ENCODE measurements around the gene MORC3. TPM values are rescaled to one million over a fixed set of nuclear protein-coding genes. Genes with fewer than 3 reads are reported as not detected.
A peak's percentile ranks its signal among the peaks of the same experiment; 100 is the strongest.
"Not testable (repeated sequence)": the region's sequence is repeated elsewhere in the genome, so short reads cannot be mapped to it uniquely, and the experiment has no call there.

The MORC3 gene
- total RNA-seq, 2 experiments from 2014 or later: 23.0 to 34.3 TPM

- not testable (repeated sequence) for BruUV-seq (replicated peaks); H3K4me3 ChIP-seq (ENCODE audit: low read depth, low read length, poor library complexity, severe bottlenecking)
Observed at GRCh38 chr21:36316045-36316444, 4.0 kb upstream of the MORC3 start.

GRCh38 chr21:36316872-36317484 lies 3.0 kb upstream of the MORC3 start:
- H4K20me1 ChIP-seq (ENCODE audit: insufficient read depth, low read length): peaks cover 11% of the 10 kb centered on the region; the same call in 1 of the 2 replicates
- H3K27ac ChIP-seq (ENCODE audit: low read depth, low read length, poor library complexity, severe bottlenecking): no peak overlapping the region
- peaks cover 17% of the 10 kb centered on the region for H3K79me2 ChIP-seq (ENCODE audit: insufficient read depth, low read depth, low read length)
- H3K4me3 ChIP-seq (ENCODE audit: low read depth, low read length, poor library complexity, severe bottlenecking): no peak overlapping the region
- ChIA-PET POLR2A (interaction anchor here (0.6 to 9.6 kb wide), 4 partner anchors 12 to 61 kb away, joined by 3 to 73 read pairs (median 5); no protein-coding TSS in a partner anchor), CTCF (ENCODE audit: unreplicated experiment) (no interaction called here)
- no peak overlapping the region for H2AFZ ChIP-seq (ENCODE audit: low read length)
- no peaks in the 10 kb centered on the region for H3K9me3 ChIP-seq (ENCODE audit: low read length)
- no peak overlapping the region for H3K4me2 ChIP-seq (ENCODE audit: low read length)
- intact Hi-C loops (cut with micrococcal nuclease; ENCODE audit: unreplicated experiment): no loop called here
- H3K4me1 ChIP-seq (ENCODE audit: insufficient read depth, low read length, poor library complexity, severe bottlenecking): peaks cover 11% of the 10 kb centered on the region
- H3K36me3 ChIP-seq (ENCODE audit: insufficient read depth, low read length): no peaks in the 10 kb centered on the region
- no peak for DNase-seq (ENCODE audit: low spot score)
- TF ChIP-seq EZH2phosphoT487 (IDR thresholded peaks at IDR 0.05; ENCODE audit: borderline replicate concordance, low read depth, low read length) (no peak), CTCF (conservative IDR thresholded peaks at IDR 0.05; ENCODE audit: low read length) (no peak)
- no peaks in the 10 kb centered on the region for H3K9me2 ChIP-seq (ENCODE audit: insufficient read depth, low read length)
- no TSS peak for BruUV-seq (replicated peaks)

More at GRCh38 chr21:36316045-36316444, 4.0 kb upstream of the MORC3 start:
- H3K9me2 ChIP-seq (ENCODE audit: insufficient read depth, low read length); H3K79me2 ChIP-seq (ENCODE audit: insufficient read depth, low read depth, low read length); intact Hi-C loops (cut with micrococcal nuclease; ENCODE audit: unreplicated experiment); H3K9me3 ChIP-seq (ENCODE audit: low read length); H3K4me1 ChIP-seq (ENCODE audit: insufficient read depth, low read length, poor library complexity, severe bottlenecking); H2AFZ ChIP-seq (ENCODE audit: low read length); H3K4me2 ChIP-seq (ENCODE audit: low read length); H3K27ac ChIP-seq (ENCODE audit: low read depth, low read length, poor library complexity, severe bottlenecking); DNase-seq (ENCODE audit: low spot score); CTCF ChIA-PET (ENCODE audit: unreplicated experiment); H4K20me1 ChIP-seq (ENCODE audit: insufficient read depth, low read length); H3K36me3 ChIP-seq (ENCODE audit: insufficient read depth, low read length): not testable (repeated sequence)
- POLR2A ChIA-PET: interaction anchor here (0.6 to 9.6 kb wide), 4 partner anchors 13 to 60 kb away, joined by 3 to 73 read pairs (median 5); no protein-coding TSS in a partner anchor

GRCh38 chr21:36319406-36319766 lies 611 bp upstream of the MORC3 start:
- POLR2A ChIA-PET: interaction anchor here (0.6 to 9.6 kb wide), 17 partner anchors 9 to 387 kb away, joined by 3 to 73 read pairs (median 5); no protein-coding TSS in a partner anchor
- BruUV-seq (replicated peaks); intact Hi-C loops (cut with micrococcal nuclease; ENCODE audit: unreplicated experiment); H3K9me3 ChIP-seq (ENCODE audit: low read length); DNase-seq (ENCODE audit: low spot score); H3K9me2 ChIP-seq (ENCODE audit: insufficient read depth, low read length): not testable (repeated sequence)
- H3K4me3 ChIP-seq (ENCODE audit: low read depth, low read length, poor library complexity, severe bottlenecking): peak overlapping the region; percentile 86
- H4K20me1 ChIP-seq (ENCODE audit: insufficient read depth, low read length): peaks cover 16% of the 10 kb centered on the region
- peaks cover 28% of the 10 kb centered on the region for H3K4me1 ChIP-seq (ENCODE audit: insufficient read depth, low read length, poor library complexity, severe bottlenecking)
- H3K36me3 ChIP-seq (ENCODE audit: insufficient read depth, low read length): peaks cover 14% of the 10 kb centered on the region
- peak overlapping the region; percentile 75 for H3K27ac ChIP-seq (ENCODE audit: low read depth, low read length, poor library complexity, severe bottlenecking)
- peaks cover 41% of the 10 kb centered on the region for H3K79me2 ChIP-seq (ENCODE audit: insufficient read depth, low read depth, low read length)
- peak overlapping the region; percentile 69 for H3K4me2 ChIP-seq (ENCODE audit: low read length)
- peak overlapping the region; percentile 80 for H2AFZ ChIP-seq (ENCODE audit: low read length)
- CTCF ChIA-PET (ENCODE audit: unreplicated experiment): interaction anchor here (0.6 to 1.5 kb wide), 6 partner anchors 21 to 170 kb away, joined by 3 to 4 read pairs (median 3); no protein-coding TSS in a partner anchor

All from OCI-LY7 (cell line).